ENCODE results near the gene MRPL49.
"Not testable (repeated sequence)": the region's sequence is repeated elsewhere in the genome, so short reads cannot be mapped to it uniquely, and the experiment has no call there.

MRPL49 gene

DNA sequence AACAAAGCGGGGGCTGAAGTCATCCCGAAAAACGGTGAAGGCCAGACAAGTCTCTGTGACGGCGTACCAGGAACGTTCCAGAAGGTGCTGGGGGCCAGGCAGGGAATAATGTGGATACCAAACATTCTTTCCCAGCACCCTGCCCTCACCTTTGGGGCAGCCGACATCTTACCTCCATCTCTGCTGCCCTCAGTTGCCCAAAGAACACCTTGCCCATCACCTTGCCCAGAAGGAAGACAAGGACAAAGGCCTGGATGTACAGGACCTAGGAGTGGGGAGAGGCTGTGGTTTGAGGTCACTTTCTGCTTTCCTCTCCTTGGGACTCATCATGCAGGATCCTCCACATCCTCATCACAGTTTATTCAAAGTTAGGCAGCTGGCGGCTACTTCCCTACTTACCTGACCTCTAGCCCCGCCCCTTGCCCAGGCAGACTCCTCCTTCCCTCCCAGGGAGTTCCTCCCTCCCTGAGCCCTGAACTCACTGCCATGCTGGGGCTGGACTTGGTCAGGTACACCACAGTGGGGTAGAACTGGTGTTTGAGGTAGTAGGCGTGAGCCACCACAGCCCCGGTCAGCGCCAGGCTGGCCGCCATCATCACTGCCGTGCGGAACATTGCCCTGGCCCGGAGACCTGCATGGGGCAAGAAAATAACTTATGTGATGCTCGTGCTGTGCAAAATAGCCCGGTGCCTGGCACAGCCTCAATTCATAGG, 11.0 kb downstream of the MRPL49 start:
- DNase-seq (ENCODE audit: low spot score), result no peak

DNA sequence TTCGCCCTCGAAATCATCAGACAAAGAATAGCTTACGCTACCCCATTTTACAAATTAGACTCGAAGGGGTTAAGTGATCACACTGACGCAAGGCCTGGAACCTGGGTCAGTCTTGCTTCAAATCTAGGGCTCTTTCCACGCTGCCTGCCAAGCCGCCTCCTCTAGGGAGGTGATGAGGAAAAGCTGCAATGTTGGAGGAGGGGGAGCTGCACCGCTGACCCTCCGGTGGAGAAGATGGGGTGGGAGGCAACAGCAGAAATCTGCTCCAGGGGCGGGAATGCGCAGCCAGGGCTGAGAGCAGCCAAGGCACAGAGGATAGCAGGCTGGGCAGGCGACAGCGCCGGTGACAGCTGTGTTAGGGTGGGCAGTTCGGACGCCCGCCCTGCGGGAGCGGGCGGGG, 11.6 kb downstream of the MRPL49 start:
- DNase-seq (ENCODE audit: low spot score) (no peak), FAIRE-seq (no peak)

More for the DNA sequence above, 11.0 kb downstream of the MRPL49 start:
- no peak for FAIRE-seq

DNA sequence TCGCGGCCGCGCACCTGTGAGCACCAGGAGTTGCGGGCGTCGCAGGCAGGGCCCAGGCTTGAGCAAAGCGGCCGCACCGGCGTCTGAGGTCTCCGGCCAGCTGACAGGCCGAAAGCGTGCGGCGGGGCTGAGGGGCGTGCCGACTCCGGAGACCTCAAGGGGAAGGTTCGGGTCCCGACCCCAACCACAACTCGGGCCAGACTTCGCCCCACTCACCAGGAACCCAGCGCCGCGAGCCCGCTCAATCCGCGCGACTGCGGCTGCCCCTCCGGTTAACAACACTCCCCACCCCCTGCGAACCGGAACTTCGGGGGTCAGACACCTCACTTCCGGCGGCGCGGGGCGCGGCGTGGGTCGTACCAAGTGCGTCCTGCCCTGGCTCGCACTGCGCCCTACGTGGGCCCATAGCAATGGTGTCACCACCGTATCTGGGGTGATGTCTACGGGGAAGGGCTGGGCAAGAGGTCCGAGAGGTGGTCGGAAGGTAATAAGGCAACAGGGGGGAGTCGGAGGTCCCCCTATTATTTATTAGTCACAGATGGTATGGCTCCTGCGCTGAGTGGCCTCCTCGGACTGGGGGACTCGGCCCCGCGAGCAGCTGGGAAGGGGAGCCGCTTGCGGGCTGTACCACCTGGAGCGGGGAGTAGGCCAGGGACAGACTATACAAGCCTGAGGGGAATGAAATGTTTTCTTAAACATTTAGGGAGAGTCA, 12.3 kb downstream of the MRPL49 start, which contains the start of gene SYVN1:
Gene SYVN1, minus strand, starts transcription at position 280 of the 712 bp plus-strand sequence. CDS start 918 bp downstream, outside the sequence.
- no peak for FAIRE-seq
- peak; percentile 55 for DNase-seq (ENCODE audit: low spot score)

DNA sequence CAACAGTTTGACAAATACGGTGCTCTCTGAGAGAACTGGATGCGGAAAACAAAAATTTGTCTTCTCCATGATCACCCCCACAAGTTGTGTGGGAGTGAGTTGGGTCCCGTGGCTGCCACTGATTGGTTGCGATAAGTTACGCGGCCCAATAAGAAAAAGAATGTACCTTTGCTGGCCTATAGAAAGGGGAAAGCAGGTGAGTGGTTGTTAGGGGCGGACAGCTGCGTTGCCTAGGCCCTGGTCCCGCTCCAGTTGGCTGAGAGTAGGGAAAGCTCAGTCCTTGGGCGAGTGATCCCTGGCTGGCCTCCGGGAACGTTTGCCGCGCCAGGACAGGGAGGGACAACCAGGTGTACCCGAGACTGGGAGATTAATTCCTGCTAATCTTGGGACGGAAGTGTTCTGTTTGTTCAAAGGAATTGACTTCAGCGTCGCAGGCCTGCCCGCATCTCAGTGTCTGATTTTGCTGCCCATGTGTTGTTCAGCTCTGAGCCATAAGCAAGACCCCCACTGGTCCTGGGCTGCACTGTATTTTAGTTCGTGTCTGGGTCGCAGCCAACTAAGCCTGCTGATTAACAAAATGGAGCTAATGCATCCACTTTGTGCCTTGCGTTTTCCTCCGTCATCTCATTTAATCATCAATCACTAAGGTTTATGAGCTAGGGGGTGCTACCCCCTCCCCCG, 13.0 kb downstream of the MRPL49 start:
- FAIRE-seq (peak; percentile 86), DNase-seq (ENCODE audit: low spot score) (peak; percentile 91)

DNA sequence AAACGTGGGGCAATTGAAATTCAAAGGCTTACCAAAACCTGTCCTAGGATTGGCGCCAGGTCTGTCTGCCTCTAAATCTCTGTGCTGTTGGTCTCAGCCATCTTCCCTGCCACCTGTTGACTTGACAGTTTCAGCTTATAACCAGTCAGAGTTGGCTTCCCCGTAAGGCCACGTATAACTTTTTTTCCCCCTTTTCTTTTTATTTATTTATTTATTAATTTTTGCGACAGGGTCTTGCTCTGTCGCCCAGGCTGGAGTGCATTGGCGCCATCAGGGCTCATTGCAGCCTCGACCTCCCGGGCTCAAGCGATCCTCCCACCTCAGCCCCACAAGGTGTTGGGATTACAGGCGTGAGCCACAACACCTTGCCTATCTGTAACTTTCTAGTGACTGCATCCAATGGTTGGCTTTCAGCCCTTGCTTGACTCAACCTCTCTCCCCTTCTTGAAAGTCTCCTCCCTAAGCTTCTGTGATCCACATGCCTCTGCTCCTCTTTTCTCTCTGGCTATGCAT, 13.6 kb downstream of the MRPL49 start:
- FAIRE-seq (no peak), DNase-seq (ENCODE audit: low spot score) (no peak)

DNA sequence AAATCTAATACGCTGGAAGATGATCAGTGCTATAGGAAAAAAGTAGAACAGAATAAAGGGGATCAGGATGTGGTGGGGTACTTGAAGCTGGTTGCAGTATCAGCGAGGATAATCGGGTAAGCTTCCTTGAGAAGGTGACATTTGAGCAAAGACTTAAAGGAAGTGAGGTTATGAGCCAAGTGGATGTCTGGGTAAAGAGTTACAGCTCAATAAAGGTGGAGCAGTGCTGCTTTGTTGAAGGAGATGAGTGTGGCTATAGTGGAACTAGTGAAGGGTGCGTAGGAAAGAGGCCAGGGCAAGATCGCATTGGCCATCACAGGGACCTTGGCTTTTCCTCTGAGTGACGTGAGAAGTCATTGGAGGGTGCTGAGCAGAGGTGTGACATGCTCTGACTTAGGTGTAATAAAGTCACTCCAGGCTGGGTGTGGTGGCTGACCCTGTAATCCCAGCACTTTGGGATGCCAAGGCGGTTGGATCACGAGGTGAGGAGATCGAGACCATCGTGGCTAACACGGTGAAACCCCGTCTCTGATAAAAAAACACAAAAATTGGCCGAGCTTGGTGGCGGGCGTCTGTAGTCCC, 14.5 kb downstream of the MRPL49 start:
- FAIRE-seq, result no peak
- no peak for DNase-seq (ENCODE audit: low spot score)

DNA sequence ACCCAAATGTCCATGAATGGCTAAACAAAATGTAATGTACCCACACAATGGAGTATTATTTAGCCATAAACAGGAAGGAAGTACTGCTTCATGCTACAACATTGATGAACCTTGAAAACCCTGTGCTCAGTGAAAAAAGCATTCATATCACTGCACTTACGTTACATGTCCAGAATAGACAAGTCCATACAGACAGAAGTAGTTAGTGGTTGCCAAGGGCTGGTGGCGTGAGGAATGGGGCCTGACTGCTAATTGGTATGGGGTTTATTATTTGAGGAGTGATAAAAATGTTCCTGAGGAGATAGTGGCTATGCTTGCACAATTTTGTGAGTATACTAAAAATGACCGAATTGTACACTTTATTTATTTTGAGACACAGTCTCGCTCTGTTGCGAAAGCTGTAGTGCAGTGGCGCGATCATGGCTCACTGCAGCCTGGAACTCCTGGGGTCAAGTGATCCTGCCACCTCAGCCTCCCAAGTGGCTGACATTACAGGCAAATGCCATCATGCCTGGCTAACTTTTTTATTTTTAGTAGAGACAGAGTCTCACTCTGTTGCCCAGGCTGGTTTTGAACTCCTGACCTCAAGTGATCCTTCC, 19.9 kb downstream of the MRPL49 start:
- no peak for FAIRE-seq
- DNase-seq (ENCODE audit: low spot score), result no peak

DNA sequence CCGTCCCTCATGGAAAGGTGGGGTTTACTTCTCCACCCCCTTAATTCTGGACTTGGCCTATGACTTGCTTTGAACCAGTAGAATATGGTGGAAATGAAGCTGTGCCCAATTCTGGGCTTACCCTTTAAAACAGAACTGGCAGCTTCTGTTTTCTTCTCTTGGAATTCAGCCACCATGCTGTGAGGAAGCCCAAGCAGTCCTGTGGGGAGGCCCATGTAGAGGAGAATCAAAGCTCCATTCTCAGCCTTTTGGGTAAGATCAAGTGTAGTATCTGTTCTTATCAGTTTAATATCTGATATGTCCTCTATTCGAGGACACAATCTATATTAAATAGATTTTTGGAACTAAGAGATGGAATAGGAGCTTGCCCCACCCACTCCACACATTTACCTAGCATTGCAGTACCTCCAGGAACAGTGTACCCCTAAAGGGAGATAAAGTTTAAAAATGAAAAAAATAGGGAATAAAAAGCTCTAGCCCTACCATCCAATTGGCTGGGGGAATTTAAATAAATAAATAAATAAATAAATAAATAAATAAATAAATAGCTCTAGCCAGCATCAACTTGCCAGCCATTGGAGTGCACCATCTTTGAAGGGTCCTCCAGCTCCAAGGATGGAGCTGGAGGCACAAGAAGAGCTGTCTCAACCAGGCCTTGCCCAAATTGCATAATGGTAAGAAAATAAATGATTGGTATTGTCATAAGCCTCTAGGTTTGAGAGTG, 25.4 kb downstream of the MRPL49 start:
- DNase-seq (ENCODE audit: low spot score) (no peak), FAIRE-seq (no peak)

DNA sequence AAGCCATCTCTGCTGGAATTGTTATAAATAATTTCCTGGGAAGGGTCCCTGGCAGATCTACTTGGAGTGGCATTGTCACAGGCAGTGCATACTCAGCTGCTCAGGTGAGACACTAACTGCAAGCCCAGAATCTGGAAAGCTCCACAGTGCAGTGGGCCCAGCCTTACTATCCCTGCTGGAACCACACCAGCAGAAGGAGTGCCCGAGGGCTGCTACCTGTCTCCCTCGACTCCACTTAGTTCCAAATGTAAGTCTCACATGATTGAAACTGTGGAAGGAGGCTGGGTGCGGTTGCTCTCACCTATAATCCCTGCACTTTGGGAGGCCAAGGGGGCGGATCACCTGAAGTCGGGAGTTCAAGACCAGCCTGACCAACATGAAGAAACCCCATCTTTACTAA, 26.5 kb downstream of the MRPL49 start:
- FAIRE-seq, result no peak
- no peak for DNase-seq (ENCODE audit: low spot score)

DNA sequence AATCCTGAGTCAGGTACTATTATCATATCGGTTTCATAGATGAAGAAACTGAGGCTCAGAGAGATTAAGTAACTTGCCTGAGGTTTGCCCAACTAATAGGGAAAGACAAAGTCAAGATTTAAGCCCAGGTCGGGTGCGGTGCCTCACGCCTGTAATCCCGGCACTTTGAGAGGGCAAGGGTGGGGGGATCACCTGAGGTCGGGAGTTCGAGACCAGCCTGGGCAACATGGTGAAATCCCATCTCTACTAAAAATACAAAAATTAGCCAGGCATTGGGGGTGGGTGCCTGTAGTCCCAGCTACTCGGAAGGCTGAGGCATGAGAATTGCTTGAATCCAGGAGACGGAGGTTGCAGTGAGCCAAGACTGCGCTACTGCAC, 28.0 kb downstream of the MRPL49 start:
- DNase-seq (ENCODE audit: low spot score); FAIRE-seq: not testable (repeated sequence)

DNA sequence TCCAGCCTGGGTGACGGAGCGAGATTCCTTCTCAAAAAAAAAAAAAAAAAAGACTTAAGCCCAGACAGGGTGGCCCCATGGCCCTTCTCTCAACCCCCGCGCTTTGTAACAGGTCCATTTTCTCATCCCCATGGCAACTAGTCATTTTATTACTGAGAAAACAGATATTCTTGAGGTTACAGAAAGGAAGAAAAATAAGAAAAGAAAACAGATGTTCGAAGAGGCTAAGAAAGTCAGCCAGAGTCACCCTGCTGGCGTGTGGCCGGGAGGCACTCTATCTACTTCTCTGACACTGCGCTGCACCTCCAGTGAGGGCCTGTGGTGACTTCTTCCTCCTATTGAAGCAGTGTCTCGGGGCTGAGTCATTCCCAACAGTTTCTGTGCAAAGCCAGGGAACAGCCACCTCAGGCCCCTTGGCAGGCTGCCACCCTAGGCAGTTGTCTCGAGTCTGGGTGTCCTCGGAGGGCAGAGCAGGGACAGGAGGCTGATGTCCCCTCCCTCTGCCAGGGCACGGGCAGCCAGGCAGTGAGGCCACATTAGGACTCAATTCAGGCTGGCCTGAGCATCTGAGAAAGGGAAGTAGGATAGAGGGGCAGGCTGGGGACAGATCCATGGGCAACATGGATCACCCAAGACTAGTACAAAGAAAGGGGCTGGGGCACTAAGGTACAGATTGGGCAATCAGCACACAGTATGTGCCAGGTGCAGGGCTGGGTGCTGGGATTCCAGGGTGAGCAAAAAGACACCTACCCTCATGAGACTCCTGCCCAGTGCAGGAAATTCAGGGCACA, 28.6 kb downstream of the MRPL49 start:
- FAIRE-seq, result peak; percentile 87
- DNase-seq (ENCODE audit: low spot score), result peak; percentile 95

DNA sequence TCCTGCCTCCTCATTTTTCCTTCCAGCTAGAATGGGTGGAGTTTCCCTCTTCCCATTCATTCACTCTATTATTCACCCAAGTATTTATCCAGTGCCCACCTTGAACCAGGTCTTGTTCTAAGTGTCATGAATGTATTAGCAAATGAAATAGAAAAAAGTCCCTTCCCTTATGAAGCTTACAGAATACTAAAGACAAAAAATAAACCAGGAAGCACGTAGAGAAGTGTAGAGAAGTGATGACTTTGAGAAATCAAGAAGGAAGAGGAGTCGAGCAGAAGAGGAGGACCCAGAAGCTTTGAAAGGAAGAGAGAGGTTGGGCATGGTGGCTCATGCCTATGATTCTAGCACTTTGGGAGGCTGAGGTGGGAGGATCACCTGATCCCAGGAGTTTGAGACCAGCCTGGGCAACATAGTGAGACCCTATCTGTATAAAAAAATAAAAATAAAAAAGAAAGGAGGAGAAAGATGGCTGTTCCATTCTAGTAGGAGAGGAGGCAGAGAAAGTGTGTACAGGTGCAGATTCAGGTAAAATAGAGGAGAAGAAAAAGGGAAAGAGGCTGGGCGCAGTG, 29.3 kb downstream of the MRPL49 start:
- FAIRE-seq (no peak), DNase-seq (ENCODE audit: low spot score) (no peak)

DNA sequence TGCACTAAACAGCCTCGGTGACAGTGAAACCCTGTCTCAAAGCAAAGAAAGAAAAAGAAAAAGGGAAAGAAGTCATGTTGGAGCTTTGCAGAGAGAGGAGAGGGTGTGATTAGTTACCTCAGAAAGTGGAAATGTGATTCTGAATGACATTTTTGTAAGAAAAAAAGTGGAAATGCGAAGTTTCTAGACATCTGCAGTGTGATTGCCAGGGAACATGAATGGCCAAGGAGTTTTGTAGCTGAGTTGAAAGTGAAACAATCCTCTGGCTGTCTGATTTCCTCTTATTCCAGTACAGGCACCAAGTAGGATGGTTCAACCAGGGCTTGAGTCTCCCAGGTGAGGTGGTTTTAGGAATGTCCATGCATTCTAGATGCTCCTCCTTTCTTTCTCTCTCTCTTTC, 30.0 kb downstream of the MRPL49 start:
- DNase-seq (ENCODE audit: low spot score), result no peak
- FAIRE-seq, result no peak

DNA sequence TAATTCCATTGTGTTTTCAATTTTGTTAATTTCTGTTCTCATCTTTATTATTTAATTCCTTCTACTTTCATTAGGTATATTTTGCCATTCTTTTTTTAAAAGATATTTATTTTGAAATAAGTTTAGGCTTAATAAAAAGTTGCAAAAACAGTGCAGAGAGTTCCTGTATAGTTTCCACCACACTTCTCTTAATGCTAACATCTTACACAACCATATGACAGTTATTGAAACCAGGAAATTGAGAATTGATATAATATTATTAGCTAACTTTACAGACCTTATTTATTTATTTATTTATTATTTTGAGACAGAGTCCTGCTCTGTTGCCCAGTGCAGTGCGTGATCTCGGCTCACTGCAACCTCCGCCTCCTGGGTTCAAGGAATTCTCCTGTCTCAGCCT, 34.1 kb downstream of the MRPL49 start:
- no peak for DNase-seq (ENCODE audit: low spot score)
- no peak for FAIRE-seq

DNA sequence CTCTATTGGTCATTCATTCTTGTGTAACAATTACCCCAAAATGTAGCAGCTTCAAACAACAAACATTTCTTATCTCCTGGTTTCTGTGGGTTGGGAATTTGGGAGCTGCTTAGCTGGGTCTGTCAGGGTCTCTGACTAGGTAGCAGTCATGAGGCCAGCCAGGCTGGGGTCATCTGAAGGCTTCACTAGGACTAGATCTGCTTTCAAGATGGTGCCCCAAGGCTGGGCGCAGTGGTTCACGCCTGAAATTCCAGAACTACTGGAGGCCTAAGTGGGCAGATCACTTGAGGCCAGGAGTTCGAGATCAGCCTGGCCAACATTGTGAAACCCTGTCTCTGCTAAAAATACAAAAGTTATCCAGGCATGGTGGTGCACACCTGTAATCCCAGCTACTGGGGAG, 34.8 kb downstream of the MRPL49 start:
- DNase-seq (ENCODE audit: low spot score) (no peak), FAIRE-seq (no peak)

DNA sequence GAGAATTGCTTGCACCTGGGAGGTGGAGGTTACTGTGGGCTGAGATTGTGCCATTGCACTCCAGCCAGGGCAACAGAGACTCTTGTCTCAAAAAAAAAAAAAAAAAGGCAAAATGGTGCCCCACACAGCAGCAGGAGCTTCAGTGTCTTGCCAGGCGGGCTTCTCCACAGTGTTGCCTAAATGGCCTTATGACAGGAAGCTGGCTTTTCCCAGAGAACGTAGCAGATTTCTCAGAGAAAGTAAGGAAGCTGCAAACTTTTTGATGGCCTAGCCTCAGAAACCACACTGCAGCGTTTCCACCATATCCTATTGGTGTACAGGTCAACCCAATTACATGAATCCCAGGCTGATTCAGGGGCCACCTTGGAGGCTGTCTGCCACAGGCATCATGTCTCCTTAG, 35.2 kb downstream of the MRPL49 start:
- DNase-seq (ENCODE audit: low spot score) (no peak), FAIRE-seq (no peak)

DNA sequence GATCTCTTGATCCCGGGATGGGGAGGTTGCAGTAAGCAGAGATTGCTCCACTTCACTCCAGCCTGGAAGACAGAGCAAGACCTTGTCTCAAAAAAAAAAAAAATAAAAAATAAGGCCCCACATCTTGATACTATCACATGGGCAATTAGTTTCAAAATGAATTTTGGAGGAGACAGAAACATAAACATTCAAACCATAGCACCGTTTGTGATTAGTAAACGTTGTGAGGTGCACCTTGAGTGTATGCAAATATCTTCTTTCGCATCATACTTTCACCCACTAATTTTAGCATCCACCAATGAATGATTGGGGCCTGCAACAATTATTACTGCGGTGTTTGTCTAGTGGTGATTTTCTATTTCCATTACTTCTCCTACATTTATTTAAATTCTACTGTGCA, 36.9 kb downstream of the MRPL49 start:
- FAIRE-seq (no peak), DNase-seq (ENCODE audit: low spot score) (no peak)

DNA sequence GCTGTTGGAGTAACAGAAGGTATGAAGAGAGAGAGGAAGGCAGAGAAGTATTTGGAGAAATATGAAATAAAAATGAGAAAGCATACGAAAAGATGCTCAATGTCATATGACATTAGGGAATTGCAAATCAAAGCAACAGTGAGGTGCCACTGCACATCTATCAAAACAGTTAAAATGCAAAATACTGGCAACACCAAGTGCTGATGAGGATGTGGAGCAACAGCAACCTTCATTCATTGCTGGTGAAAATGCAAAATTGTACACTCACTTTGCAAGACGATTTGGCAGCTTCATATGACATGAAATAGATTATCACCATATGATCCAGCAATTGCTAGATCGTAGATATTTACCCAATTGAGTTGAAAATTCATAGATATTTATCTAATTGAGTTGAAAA, 38.5 kb downstream of the MRPL49 start:
- no peak for DNase-seq (ENCODE audit: low spot score)
- FAIRE-seq, result no peak

DNA sequence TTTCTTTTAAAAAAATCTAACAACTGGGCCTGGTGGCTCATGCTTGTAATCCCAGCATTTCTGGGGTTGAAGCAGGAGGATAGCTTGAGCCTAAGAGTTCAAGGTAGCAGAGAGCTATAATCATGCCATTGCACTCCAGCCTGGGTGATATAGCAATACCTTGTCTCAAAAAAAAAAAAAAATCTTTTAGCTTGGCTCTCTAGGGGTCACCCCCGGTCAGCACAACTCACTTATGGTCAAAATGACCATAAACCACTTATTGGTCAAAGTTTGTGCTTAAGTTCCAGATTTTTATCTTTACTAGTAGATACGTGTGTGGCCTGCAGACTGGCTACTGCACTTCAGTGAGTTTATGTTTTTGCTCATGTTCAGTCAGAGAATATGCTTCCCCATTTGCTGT, 41.6 kb downstream of the MRPL49 start:
- no peak for DNase-seq (ENCODE audit: low spot score)
- no peak for FAIRE-seq

Measured in RCC 7860 (cell line).